ENCODE data around the gene TAGLN2. TPM values are rescaled to one million over a fixed set of nuclear protein-coding genes. Genes with fewer than 3 reads are reported as not detected.

The TAGLN2 gene
- total RNA-seq, 4 donors from 2014 or later: 104 to 170 (median 151) TPM

GRCh38 chr1:159955456-159955855 lies 30.1 kb upstream of the TAGLN2 start:
- no peak for DNase-seq
- Histone ChIP-seq H3K9me3 (no peaks in the 10 kb centered on the region), H3K27ac (no peak overlapping the region), H3K27me3 (no peaks in the 10 kb centered on the region), H3K4me1 (no peaks in the 10 kb centered on the region), H3K36me3 (no peaks in the 10 kb centered on the region), H3K4me3 (replicated peaks in 1 of 3) (no peak overlapping the region)
- WGBS, 2 donors: 90 to 92% methylated on average over 3 of the region's 3 CpGs
- intact Hi-C loops (cut with DNase I): no loop called here
- TF ChIP-seq CTCF (IDR thresholded peaks at IDR 0.05) (no peak), POLR2A (IDR thresholded peaks at IDR 0.05) (no peak)

GRCh38 chr1:159953536-159954515 lies 28.5 kb upstream of the TAGLN2 start, which contains the start of gene SLAMF9:
Gene SLAMF9, minus strand, starts transcription at chr1:159954237. Its CDS starts 100 bp downstream, at chr1:159954137.
- TF ChIP-seq CTCF (IDR thresholded peaks at IDR 0.05): no peak
- no peak for TF ChIP-seq POLR2A (IDR thresholded peaks at IDR 0.05)
- Histone ChIP-seq H3K9me3 (no peaks in the 10 kb centered on the region), H3K4me3 (replicated peaks in 1 of 3) (no peak within 1 kb of the TSS), H3K27ac (no peak within 1 kb of the TSS), H3K4me1 (peaks cover 6 to 8% of the 10 kb centered on the region in 2 donors), H3K36me3 (no peaks in the 10 kb centered on the region), H3K27me3 (no peaks in the 10 kb centered on the region)
- DNase-seq: no peak
- WGBS, 2 donors: 75 to 86% methylated on average over 11 of the region's 11 CpGs
- intact Hi-C loops (cut with DNase I): no loop called here

GRCh38 chr1:159952932-159953331 lies 27.6 kb upstream of the TAGLN2 start:
- H3K27ac ChIP-seq: no peak overlapping the region
- no peaks in the 10 kb centered on the region for H3K27me3 ChIP-seq
- no peak for DNase-seq
- H3K36me3 ChIP-seq: no peaks in the 10 kb centered on the region
- H3K4me3 ChIP-seq (replicated peaks in 1 of 3): no peak overlapping the region
- no peaks in the 10 kb centered on the region for H3K9me3 ChIP-seq
- peaks cover 12 to 17% of the 10 kb centered on the region in 2 donors for H3K4me1 ChIP-seq
- intact Hi-C loops (cut with DNase I): no loop called here
- no peak for TF ChIP-seq CTCF (IDR thresholded peaks at IDR 0.05)
- TF ChIP-seq POLR2A (IDR thresholded peaks at IDR 0.05): no peak
- WGBS, 2 donors: 77 to 91% methylated on average over 4 to 5 of the region's 5 CpGs

GRCh38 chr1:159951551-159951950 lies 26.2 kb upstream of the TAGLN2 start:
- Histone ChIP-seq H3K4me3 (replicated peaks in 1 of 3) (no peak overlapping the region), H3K36me3 (no peaks in the 10 kb centered on the region), H3K9me3 (no peaks in the 10 kb centered on the region), H3K4me1 (peaks cover 18 to 26% of the 10 kb centered on the region in 2 donors), H3K27ac (no peak overlapping the region), H3K27me3 (no peaks in the 10 kb centered on the region)
- 82 to 90% methylated on average over 1 of the region's 1 CpG for WGBS, 2 donors
- intact Hi-C loops (cut with DNase I): no loop called here
- no peak for DNase-seq
- TF ChIP-seq CTCF (IDR thresholded peaks at IDR 0.05) (no peak), POLR2A (IDR thresholded peaks at IDR 0.05) (no peak)

GRCh38 chr1:159951016-159951415 lies 25.7 kb upstream of the TAGLN2 start:
- Histone ChIP-seq H3K4me1 (peaks cover 24 to 32% of the 10 kb centered on the region in 2 donors), H3K9me3 (no peaks in the 10 kb centered on the region), H3K27me3 (no peaks in the 10 kb centered on the region), H3K4me3 (replicated peaks in 1 of 3) (no peak overlapping the region), H3K27ac (no peak overlapping the region), H3K36me3 (no peaks in the 10 kb centered on the region)
- intact Hi-C loops (cut with DNase I): no loop called here
- WGBS, 2 donors: 63 to 75% methylated on average over 2 of the region's 2 CpGs
- no peak for DNase-seq
- TF ChIP-seq CTCF (IDR thresholded peaks at IDR 0.05): no peak
- no peak for TF ChIP-seq POLR2A (IDR thresholded peaks at IDR 0.05)
